HG03103 (cell line): ENCODE data around the gene CIB4.

ENCODE experiments used
- ATAC-seq: cut with Tn5 transposase; IDR thresholded peaks from one replicate; pipeline ENCODE4 v1.9.1; 2021; ENCODE audit warnings: low read depth; ENCODE audit not compliant: unreplicated experiment

Gene CIB4

DNA sequence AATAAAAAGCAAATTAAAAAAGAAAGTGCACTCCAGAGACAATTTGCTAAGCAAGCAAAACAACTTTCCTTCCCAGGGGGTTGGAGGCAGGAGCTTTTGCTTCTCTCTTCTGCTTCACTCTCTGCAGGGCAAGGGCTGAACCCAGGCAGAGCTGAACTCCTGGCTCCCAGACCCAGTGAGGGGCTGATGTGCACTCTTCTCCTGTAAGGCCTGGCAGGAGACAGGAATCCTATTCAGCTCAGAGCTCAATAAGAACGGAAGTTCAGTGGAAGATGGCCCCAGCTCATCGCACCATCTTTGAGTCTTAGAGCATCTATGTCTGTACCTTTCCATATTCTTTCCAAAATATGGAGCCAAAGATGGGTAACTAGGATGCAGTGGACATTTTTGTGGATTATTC, 29.1 kb downstream of the CIB4 start:
- no peak for ATAC-seq

GRCh38 chr2:26610504-26611335, 30.4 kb downstream of the CIB4 start:
- no peak for ATAC-seq

- no peak for ATAC-seq
Measured at GRCh38 chr2:26609839-26610277, 31.3 kb downstream of the CIB4 start.

- no peak for ATAC-seq
Measured at GRCh38 chr2:26609205-26609631, 31.9 kb downstream of the CIB4 start.

DNA sequence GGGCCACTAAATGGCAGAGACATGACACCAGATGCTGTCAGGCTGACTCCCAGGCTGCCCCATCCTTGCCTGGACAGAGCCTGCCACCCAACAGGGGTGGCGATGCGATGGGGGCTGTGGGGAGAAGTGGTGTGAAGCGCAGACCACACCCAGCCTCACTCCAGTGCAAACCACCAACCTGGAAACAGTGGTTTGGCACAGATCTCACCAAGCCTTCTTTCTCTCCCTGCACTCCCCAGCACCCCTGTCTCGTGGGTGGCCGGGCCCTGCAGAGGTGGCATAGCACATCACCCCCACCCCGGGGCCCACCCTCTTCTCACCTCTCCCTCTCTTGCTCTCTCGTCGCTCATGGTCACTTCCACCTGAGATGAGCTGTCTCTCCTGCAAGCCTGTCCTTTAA, 32.6 kb downstream of the CIB4 start:
- no peak for ATAC-seq

DNA sequence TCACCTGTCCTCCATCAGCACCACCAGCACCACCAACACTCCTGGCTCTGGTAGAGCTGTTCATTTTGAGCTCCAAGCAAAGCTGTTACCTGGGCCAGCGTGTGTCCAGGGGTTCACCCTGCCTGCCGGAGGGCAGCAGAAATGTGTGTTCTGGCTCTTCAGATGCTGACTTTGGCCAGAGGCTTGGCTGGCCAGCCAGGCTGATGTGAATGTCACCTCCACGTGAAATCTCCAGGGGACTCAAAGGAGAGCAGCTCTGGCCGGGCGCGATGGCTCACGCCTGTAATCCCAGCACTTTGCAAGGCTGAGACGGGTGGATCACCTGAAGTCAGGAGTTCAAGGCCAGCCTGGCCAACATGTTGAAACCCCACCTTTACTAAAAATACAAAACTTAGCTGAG, 33.5 kb downstream of the CIB4 start:
- ATAC-seq: no peak

- no peak for ATAC-seq
Measured at GRCh38 chr2:26606847-26607190, 34.3 kb downstream of the CIB4 start.

GRCh38 chr2:26605999-26606846, 34.9 kb downstream of the CIB4 start:
- ATAC-seq: no peak

- no peak for ATAC-seq
Measured at GRCh38 chr2:26605195-26605998, 35.8 kb downstream of the CIB4 start.

- no peak for ATAC-seq
Measured at GRCh38 chr2:26602575-26602974, 38.6 kb downstream of the CIB4 start.

- no peak for ATAC-seq
Measured at GRCh38 chr2:26599387-26599786, 41.8 kb downstream of the CIB4 start.

DNA sequence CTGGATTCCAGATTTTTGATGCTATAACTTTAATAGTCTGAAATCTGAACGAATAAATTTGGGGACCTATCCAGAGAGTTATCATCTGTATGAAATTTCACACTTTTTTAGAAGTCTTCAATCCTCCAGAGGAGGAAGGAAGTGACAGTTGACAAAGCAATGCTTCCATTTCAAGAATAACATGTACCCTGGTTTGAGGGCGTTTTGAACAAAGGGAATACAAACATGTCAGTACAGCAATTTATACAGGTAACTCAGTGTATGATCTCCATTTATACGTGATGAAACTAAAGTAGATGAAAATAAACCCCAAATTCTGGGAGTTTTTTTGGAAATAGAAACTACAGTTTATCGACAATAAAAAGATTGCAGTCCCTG, 42.2 kb downstream of the CIB4 start:
- no peak for ATAC-seq

GRCh38 chr2:26598336-26598995, 42.7 kb downstream of the CIB4 start:
- ATAC-seq: no peak

GRCh38 chr2:26597197-26597596, 44.0 kb downstream of the CIB4 start:
- no peak for ATAC-seq

GRCh38 chr2:26595146-26595545, 46.0 kb downstream of the CIB4 start:
- no peak for ATAC-seq

- ATAC-seq: no peak
Measured at GRCh38 chr2:26591619-26592505, 49.3 kb downstream of the CIB4 start.

- no peak for ATAC-seq
Measured at GRCh38 chr2:26590980-26591618, 50.1 kb downstream of the CIB4 start.

- no peak for ATAC-seq
Measured at GRCh38 chr2:26590508-26590907, 50.7 kb downstream of the CIB4 start.

DNA sequence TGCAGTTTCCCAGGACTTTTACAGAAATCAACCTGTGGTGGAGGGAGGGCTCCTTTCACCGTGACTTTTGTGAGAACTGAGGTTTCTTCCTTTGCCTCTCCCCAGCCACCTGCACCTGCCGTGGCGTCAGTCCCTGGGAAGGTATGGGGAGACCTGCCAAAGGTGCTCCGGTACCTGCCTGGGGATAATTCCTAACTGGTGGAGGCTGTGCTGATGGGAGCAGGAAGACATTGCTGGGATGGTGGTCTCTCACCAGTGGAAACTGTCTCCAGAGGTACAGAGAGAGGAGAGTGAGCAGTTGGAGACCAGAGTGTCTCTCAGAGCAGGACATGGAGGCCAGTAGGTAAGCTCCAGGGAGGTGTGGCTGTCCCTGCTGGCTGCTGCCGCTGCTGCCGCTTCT, 52.6 kb downstream of the CIB4 start:
- ATAC-seq: no peak
